HEK293 (cell line): ENCODE results near the gene SLC9A2.

ENCODE experiments used
- CTCF ChIA-PET: fragments of 350-600 bp; formaldehyde crosslinking; extraction: SDS; loops from one replicate; lab custom pipeline; 2021; ENCODE audit warnings: antibody characterized with exemption; lab: Yijun Ruan, JAX
- POLR2A ChIA-PET: fragments of 300-600 bp; formaldehyde crosslinking; extraction: SDS; loops from one replicate; lab custom pipeline; 2020; ENCODE audit warnings: antibody characterized with exemption, inconsistent platforms; lab: Yijun Ruan, JAX
- H3K27ac ChIP-seq: fragments of 200-500 bp; sonication (Bioruptor generic); 2 replicates; pipeline ENCODE4 v1.5.1; 2014; ENCODE audit warnings: low read depth, low read length, control low read depth, inconsistent platforms; ENCODE audit errors: extremely low read depth
- H3K36me3 ChIP-seq, 2 experiments: fragments of 200-500 bp in 1 of 2; sonication (Bioruptor generic) in 1 of 2; 1 replicate in 1 of 2; 2 replicates in 1 of 2; pipeline ENCODE4 v1.5.1; 2014 to 2017; ENCODE audit warnings: inconsistent platforms in 2 of 2, low read length in 2 of 2; ENCODE audit not compliant: control insufficient read depth in 2 of 2, insufficient read depth in 1 of 2
- H3K4me1 ChIP-seq: fragments of 200-500 bp; sonication (Bioruptor generic); 2 replicates; pipeline ENCODE4 v1.5.1; 2014; ENCODE audit warnings: mild to moderate bottlenecking, low read length, inconsistent platforms; ENCODE audit not compliant: control insufficient read depth, insufficient read depth
- H3K4me3 ChIP-seq: 2 replicates; pipeline ENCODE4 v1.5.1; 2011; ENCODE audit warnings: low read depth, mild to moderate bottlenecking, control low read depth, low read length, moderate library complexity
- H3K9me3 ChIP-seq: fragments of 200-500 bp; sonication (Bioruptor generic); 2 replicates; pipeline ENCODE4 v1.5.1; 2014; ENCODE audit warnings: low read depth, low read length, inconsistent platforms; ENCODE audit not compliant: control insufficient read depth, insufficient read depth
- GLIS1 ChIP-seq: fragments of 450-650 bp; formaldehyde crosslinking; IDR thresholded peaks from 2 replicates; pipeline ENCODE4 v1.5.1; 2016; ENCODE audit warnings: missing biosample characterization, missing genetic modification characterization
- KLF10 ChIP-seq: fragments of 450-650 bp; IDR thresholded peaks from 2 replicates; pipeline ENCODE4 v1.5.1; 2018; ENCODE audit warnings: missing biosample characterization, mild to moderate bottlenecking, missing genetic modification characterization
- MYNN ChIP-seq: fragments of 450-650 bp; formaldehyde crosslinking; IDR thresholded peaks from 2 replicates; pipeline ENCODE4 v1.5.1; 2016; ENCODE audit warnings: missing biosample characterization, missing genetic modification characterization, borderline replicate concordance
- OVOL3 ChIP-seq: fragments of 450-650 bp; formaldehyde crosslinking; IDR thresholded peaks from 2 replicates; pipeline ENCODE4 v1.5.1; 2016; ENCODE audit warnings: missing biosample characterization, missing genetic modification characterization
- RBAK ChIP-seq: fragments of 450-650 bp; formaldehyde crosslinking; IDR thresholded peaks from 2 replicates; pipeline ENCODE4 v1.5.1; 2016; ENCODE audit warnings: missing biosample characterization, missing genetic modification characterization
- WT1 ChIP-seq: fragments of 450-650 bp; formaldehyde crosslinking; IDR thresholded peaks from 2 replicates; pipeline ENCODE4 v1.5.1; 2016; ENCODE audit warnings: missing biosample characterization, missing genetic modification characterization
- ZNF133 ChIP-seq: fragments of 450-650 bp; formaldehyde crosslinking; IDR thresholded peaks from 2 replicates; pipeline ENCODE4 v1.5.1; 2016; ENCODE audit warnings: missing biosample characterization, missing genetic modification characterization
- ZNF341 ChIP-seq: fragments of 450-650 bp; formaldehyde crosslinking; IDR thresholded peaks from 2 replicates; pipeline ENCODE4; 2016; ENCODE audit warnings: low read depth, missing biosample characterization, missing genetic modification characterization
- ZNF37A ChIP-seq: fragments of 450-650 bp; IDR thresholded peaks from 2 replicates; pipeline ENCODE4 v1.5.1; 2018; ENCODE audit warnings: missing biosample characterization, missing genetic modification characterization
- ZNF423 ChIP-seq: fragments of 450-650 bp; formaldehyde crosslinking; IDR thresholded peaks from 2 replicates; pipeline ENCODE4 v1.5.1; 2016; ENCODE audit warnings: missing biosample characterization, missing genetic modification characterization
- ZNF501 ChIP-seq: fragments of 450-650 bp; formaldehyde crosslinking; IDR thresholded peaks from 2 replicates; pipeline ENCODE4 v1.5.1; 2016; ENCODE audit warnings: missing biosample characterization, missing genetic modification characterization
- ZNF623 ChIP-seq: fragments of 450-650 bp; formaldehyde crosslinking; IDR thresholded peaks from 2 replicates; pipeline ENCODE4 v1.5.1; 2016; ENCODE audit warnings: missing biosample characterization, missing genetic modification characterization
- ZNF776 ChIP-seq: fragments of 450-650 bp; formaldehyde crosslinking; IDR thresholded peaks from 2 replicates; pipeline ENCODE4 v1.5.0; 2017; ENCODE audit warnings: missing biosample characterization, missing genetic modification characterization, borderline replicate concordance
- ZNF792 ChIP-seq: fragments of 450-650 bp; formaldehyde crosslinking; IDR thresholded peaks from 2 replicates; pipeline ENCODE4 v1.5.1; 2016; ENCODE audit warnings: missing biosample characterization, missing genetic modification characterization
- TF ChIP-seq, protein P1 (sequence below): fragments of 450-650 bp; formaldehyde crosslinking; IDR thresholded peaks from 2 replicates; pipeline ENCODE4 v1.5.1; 2016; ENCODE audit warnings: missing biosample characterization, missing genetic modification characterization
- TF ChIP-seq, protein P2 (sequence below): fragments of 450-650 bp; formaldehyde crosslinking; IDR thresholded peaks from 2 replicates; pipeline ENCODE4 v1.5.1; 2016; ENCODE audit warnings: missing biosample characterization, missing genetic modification characterization
- TF ChIP-seq, protein P3 (sequence below): fragments of 450-650 bp; formaldehyde crosslinking; IDR thresholded peaks from 2 replicates; pipeline ENCODE4 v1.5.1; 2016; ENCODE audit warnings: missing biosample characterization, missing genetic modification characterization
- TF ChIP-seq, protein P4 (sequence below): fragments of 450-650 bp; formaldehyde crosslinking; IDR thresholded peaks from 2 replicates; pipeline ENCODE4 v1.5.1; 2016; ENCODE audit warnings: missing biosample characterization, missing genetic modification characterization
- TF ChIP-seq, protein P5 (sequence below): fragments of 450-650 bp; IDR thresholded peaks from 2 replicates; pipeline ENCODE4 v1.5.1; 2018; ENCODE audit warnings: missing biosample characterization, missing genetic modification characterization
- TF ChIP-seq, protein P6 (sequence below): IDR thresholded peaks from 2 replicates; pipeline ENCODE4 v1.6.1; 2011; ENCODE audit warnings: mild to moderate bottlenecking, low read depth, low read length, borderline replicate concordance
- TF ChIP-seq, protein P7 (sequence below): fragments of 450-650 bp; formaldehyde crosslinking; IDR thresholded peaks from 2 replicates; pipeline ENCODE4 v1.5.1; 2017; ENCODE audit warnings: missing biosample characterization, missing genetic modification characterization
- TF ChIP-seq, protein P8 (sequence below): fragments of 450-650 bp; formaldehyde crosslinking; IDR thresholded peaks from 2 replicates; pipeline ENCODE4 v1.5.1; 2016; ENCODE audit warnings: missing biosample characterization, missing genetic modification characterization

Gene SLC9A2

DNA sequence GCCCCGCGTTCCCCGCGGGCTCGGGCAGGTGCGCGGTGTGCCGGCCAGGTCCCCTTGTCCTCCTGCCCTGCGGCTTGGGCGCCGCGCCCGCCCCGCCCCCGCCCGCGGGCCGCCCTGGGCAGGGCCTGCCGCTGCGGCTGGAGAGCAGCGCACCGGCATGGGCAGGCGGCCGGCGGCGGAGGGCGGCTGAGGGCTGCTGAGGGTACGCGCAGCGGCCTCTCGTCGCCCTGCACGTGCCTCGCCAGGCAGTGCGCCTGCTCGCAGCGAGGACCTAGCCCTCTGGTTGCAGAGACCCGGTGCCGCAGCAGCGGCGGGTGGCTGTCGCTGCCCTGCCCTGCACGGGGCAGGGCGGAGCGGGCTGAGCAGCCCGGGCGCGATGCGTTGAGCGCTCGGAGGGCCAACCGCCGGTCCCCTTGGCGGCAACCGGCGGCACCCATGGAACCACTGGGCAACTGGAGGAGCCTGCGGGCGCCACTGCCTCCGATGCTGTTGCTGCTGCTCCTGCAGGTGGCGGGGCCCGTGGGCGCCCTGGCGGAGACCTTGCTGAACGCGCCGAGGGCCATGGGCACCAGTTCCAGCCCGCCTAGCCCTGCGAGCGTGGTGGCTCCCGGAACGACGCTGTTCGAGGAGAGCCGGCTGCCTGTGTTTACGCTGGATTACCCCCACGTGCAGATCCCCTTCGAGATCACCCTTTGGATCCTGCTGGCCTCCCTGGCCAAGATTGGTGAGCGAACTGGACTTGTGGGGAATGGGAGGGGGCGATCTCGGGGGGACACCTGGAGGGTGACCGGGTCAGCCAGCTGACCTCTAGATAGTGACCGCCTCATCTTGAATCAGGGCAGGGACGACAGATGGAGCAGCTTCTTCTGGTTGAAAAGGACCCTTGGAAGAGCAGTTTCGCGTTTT is at the start of gene SLC9A2 (continued):
- TF ChIP-seq, protein P1, sequence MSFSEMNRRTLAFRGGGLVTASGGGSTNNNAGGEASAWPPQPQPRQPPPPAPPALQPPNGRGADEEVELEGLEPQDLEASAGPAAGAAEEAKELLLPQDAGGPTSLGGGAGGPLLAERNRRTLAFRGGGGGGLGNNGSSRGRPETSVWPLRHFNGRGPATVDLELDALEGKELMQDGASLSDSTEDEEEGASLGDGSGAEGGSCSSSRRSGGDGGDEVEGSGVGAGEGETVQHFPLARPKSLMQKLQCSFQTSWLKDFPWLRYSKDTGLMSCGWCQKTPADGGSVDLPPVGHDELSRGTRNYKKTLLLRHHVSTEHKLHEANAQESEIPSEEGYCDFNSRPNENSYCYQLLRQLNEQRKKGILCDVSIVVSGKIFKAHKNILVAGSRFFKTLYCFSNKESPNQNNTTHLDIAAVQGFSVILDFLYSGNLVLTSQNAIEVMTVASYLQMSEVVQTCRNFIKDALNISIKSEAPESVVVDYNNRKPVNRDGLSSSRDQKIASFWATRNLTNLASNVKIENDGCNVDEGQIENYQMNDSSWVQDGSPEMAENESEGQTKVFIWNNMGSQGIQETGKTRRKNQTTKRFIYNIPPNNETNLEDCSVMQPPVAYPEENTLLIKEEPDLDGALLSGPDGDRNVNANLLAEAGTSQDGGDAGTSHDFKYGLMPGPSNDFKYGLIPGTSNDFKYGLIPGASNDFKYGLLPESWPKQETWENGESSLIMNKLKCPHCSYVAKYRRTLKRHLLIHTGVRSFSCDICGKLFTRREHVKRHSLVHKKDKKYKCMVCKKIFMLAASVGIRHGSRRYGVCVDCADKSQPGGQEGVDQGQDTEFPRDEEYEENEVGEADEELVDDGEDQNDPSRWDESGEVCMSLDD = no peak
- TF ChIP-seq, protein P2, sequence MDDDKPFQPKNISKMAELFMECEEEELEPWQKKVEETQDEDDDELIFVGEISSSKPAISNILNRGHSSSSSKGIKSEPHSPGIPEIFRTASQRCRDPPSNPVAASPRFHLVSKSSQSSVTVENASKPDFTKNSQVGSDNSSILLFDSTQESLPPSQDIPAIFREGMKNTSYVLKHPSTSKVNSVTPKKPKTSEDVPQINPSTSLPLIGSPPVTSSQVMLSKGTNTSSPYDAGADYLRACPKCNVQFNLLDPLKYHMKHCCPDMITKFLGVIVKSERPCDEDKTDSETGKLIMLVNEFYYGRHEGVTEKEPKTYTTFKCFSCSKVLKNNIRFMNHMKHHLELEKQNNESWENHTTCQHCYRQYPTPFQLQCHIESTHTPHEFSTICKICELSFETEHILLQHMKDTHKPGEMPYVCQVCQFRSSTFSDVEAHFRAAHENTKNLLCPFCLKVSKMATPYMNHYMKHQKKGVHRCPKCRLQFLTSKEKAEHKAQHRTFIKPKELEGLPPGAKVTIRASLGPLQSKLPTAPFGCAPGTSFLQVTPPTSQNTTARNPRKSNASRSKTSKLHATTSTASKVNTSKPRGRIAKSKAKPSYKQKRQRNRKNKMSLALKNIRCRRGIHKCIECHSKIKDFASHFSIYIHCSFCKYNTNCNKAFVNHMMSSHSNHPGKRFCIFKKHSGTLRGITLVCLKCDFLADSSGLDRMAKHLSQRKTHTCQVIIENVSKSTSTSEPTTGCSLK (tag by site-specific recombination) = no peak
- TF ChIP-seq ZNF623 (tag by site-specific recombination) (no peak), ZNF776 (tag by site-specific recombination) (no peak), OVOL3 (no peak), ZNF792 (no peak), ZNF501 (no peak), ZNF133 (no peak), MYNN (tag by site-specific recombination) (no peak), KLF10 (tag by site-specific recombination) (no peak), RBAK (tag by site-specific recombination) (no peak), ZNF423 (tag by site-specific recombination) (no peak), ZNF341 (no peak)
- TF ChIP-seq, all 188 proteins: peak for 8

DNA sequence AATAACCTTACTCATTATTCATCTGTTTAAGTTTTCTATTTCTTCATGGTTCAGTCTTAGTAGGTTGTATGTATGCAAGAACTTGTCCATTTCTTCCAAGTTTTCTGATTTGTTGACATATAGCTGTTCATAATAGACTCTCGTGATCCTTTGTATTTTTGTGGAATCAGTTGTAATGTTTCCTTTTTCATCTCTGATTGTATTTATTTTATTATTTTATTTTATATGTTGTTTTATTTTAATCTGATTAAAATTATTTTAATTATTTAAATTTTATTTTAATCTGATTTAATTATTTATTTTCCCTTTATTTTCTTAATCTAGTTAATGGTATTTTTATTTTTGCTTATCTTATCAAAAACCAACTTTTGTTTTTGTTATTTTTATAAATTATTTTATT is 43.5 kb upstream of the SLC9A2 start:
- POLR2A ChIA-PET = no interaction called here
- Histone ChIP-seq H3K4me3 (no peak overlapping the region), H3K36me3 (no peaks in the 10 kb centered on the region), H3K27ac (no peak overlapping the region), H3K4me1 (no peaks in the 10 kb centered on the region), H3K9me3 (no peaks in the 10 kb centered on the region)
- CTCF ChIA-PET = interaction anchor here (0.7 kb wide), 1 partner anchor 40 kb away, joined by 3 read pairs; no protein-coding TSS in a partner anchor
- no peak for TF ChIP-seq ZNF37A (tag by site-specific recombination)
- TF ChIP-seq, protein P3, sequence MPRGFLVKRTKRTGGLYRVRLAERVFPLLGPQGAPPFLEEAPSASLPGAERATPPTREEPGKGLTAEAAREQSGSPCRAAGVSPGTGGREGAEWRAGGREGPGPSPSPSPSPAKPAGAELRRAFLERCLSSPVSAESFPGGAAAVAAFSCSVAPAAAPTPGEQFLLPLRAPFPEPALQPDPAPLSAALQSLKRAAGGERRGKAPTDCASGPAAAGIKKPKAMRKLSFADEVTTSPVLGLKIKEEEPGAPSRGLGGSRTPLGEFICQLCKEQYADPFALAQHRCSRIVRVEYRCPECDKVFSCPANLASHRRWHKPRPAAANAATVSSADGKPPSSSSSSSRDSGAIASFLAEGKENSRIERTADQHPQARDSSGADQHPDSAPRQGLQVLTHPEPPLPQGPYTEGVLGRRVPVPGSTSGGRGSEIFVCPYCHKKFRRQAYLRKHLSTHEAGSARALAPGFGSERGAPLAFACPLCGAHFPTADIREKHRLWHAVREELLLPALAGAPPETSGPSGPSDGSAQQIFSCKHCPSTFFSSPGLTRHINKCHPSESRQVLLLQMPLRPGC (tag by site-specific recombination) = no peak
- no peak for TF ChIP-seq GLIS1 (tag by site-specific recombination)
- TF ChIP-seq, protein P4, sequence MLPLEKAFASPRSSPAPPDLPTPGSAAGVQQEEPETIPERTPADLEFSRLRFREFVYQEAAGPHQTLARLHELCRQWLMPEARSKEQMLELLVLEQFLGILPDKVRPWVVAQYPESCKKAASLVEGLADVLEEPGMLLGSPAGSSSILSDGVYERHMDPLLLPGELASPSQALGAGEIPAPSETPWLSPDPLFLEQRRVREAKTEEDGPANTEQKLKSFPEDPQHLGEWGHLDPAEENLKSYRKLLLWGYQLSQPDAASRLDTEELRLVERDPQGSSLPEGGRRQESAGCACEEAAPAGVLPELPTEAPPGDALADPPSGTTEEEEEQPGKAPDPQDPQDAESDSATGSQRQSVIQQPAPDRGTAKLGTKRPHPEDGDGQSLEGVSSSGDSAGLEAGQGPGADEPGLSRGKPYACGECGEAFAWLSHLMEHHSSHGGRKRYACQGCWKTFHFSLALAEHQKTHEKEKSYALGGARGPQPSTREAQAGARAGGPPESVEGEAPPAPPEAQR = no peak
- TF ChIP-seq, protein P5, sequence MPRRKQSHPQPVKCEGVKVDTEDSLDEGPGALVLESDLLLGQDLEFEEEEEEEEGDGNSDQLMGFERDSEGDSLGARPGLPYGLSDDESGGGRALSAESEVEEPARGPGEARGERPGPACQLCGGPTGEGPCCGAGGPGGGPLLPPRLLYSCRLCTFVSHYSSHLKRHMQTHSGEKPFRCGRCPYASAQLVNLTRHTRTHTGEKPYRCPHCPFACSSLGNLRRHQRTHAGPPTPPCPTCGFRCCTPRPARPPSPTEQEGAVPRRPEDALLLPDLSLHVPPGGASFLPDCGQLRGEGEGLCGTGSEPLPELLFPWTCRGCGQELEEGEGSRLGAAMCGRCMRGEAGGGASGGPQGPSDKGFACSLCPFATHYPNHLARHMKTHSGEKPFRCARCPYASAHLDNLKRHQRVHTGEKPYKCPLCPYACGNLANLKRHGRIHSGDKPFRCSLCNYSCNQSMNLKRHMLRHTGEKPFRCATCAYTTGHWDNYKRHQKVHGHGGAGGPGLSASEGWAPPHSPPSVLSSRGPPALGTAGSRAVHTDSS (tag by site-specific recombination) = no peak
- TF ChIP-seq, protein P6, sequence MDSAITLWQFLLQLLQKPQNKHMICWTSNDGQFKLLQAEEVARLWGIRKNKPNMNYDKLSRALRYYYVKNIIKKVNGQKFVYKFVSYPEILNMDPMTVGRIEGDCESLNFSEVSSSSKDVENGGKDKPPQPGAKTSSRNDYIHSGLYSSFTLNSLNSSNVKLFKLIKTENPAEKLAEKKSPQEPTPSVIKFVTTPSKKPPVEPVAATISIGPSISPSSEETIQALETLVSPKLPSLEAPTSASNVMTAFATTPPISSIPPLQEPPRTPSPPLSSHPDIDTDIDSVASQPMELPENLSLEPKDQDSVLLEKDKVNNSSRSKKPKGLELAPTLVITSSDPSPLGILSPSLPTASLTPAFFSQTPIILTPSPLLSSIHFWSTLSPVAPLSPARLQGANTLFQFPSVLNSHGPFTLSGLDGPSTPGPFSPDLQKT = no peak
- TF ChIP-seq WT1 (tag by site-specific recombination) = no peak
- TF ChIP-seq, protein P7, sequence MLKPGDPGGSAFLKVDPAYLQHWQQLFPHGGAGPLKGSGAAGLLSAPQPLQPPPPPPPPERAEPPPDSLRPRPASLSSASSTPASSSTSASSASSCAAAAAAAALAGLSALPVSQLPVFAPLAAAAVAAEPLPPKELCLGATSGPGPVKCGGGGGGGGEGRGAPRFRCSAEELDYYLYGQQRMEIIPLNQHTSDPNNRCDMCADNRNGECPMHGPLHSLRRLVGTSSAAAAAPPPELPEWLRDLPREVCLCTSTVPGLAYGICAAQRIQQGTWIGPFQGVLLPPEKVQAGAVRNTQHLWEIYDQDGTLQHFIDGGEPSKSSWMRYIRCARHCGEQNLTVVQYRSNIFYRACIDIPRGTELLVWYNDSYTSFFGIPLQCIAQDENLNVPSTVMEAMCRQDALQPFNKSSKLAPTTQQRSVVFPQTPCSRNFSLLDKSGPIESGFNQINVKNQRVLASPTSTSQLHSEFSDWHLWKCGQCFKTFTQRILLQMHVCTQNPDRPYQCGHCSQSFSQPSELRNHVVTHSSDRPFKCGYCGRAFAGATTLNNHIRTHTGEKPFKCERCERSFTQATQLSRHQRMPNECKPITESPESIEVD (tag by site-specific recombination) = no peak
- TF ChIP-seq, protein P8, sequence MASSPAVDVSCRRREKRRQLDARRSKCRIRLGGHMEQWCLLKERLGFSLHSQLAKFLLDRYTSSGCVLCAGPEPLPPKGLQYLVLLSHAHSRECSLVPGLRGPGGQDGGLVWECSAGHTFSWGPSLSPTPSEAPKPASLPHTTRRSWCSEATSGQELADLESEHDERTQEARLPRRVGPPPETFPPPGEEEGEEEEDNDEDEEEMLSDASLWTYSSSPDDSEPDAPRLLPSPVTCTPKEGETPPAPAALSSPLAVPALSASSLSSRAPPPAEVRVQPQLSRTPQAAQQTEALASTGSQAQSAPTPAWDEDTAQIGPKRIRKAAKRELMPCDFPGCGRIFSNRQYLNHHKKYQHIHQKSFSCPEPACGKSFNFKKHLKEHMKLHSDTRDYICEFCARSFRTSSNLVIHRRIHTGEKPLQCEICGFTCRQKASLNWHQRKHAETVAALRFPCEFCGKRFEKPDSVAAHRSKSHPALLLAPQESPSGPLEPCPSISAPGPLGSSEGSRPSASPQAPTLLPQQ = no peak
